ENCODE measurements around the gene OSTN. TPM values are rescaled to one million over a fixed set of nuclear protein-coding genes. Genes with fewer than 3 reads are reported as not detected.

OSTN gene
- total RNA-seq (2022; extraction: Qiagen RNA extraction; ENCODE audit: low read depth) = not detected in 5 replicates

GRCh38 chr3:191198932-191199331 is at the start of gene OSTN:
Gene OSTN, plus strand, starts transcription at chr3:191199241. Its CDS starts 13,292 bp downstream, at chr3:191212533.

Other genes starting within 250 kb of the OSTN start
- 21.3 to 29.5 TPM (median 27.6 TPM) in 5 replicates for gene CCDC50, start 130.2 kb downstream of the OSTN start, total RNA-seq (2022; extraction: Qiagen RNA extraction; ENCODE audit: low read depth)
- gene UTS2B, start 131.3 kb downstream of the OSTN start, total RNA-seq (2022; extraction: Qiagen RNA extraction; ENCODE audit: low read depth) = not detected in 5 replicates

Data from A549 treated with RU486 at 1 μM for 4 hours (cell line).